ENCODE results near the gene DAB2IP.

The DAB2IP gene

GRCh38 chr9:121627427-121627826, 24.0 kb upstream of the DAB2IP start:
- Histone ChIP-seq H3K79me2 (ENCODE audit: insufficient read depth, low read length) (no peaks in the 10 kb centered on the region), H3K36me3 (ENCODE audit: insufficient read depth, low read length) (no peaks in the 10 kb centered on the region), H4K20me1 (ENCODE audit: insufficient read depth, low read length) (no peaks in the 10 kb centered on the region), H3K27ac (ENCODE audit: low read length) (no peak overlapping the region), H2AFZ (ENCODE audit: low read depth, low read length) (no peak overlapping the region), H3K4me2 (ENCODE audit: insufficient read depth, low read length) (no peak overlapping the region), H3K9ac (ENCODE audit: low read depth, low read length) (no peak overlapping the region), H3K9me3 (ENCODE audit: insufficient read depth, low read length, severe bottlenecking) (no peaks in the 10 kb centered on the region), H3K4me3 (ENCODE audit: low read depth in 1 of 2, low read length in 2 of 2) (no peak overlapping the region), H3K27me3 (ENCODE audit: insufficient read depth, low read length, poor library complexity) (no peaks in the 10 kb centered on the region), H3K4me1 (ENCODE audit: insufficient read depth, low read length) (no peaks in the 10 kb centered on the region)
- DNase-seq: no peak
- no peak for ATAC-seq (ENCODE audit: insufficient read depth, low read depth)
- TF ChIP-seq CTCF (IDR thresholded peaks at IDR 0.05; ENCODE audit: borderline replicate concordance, extremely low read depth, low read length, poor library complexity, severe bottlenecking) (no peak), EZH2 (IDR thresholded peaks at IDR 0.05; ENCODE audit: borderline replicate concordance, low read depth, low read length, severe bottlenecking) (no peak)

GRCh38 chr9:121628401-121628800, 23.0 kb upstream of the DAB2IP start:
- Histone ChIP-seq H3K36me3 (ENCODE audit: insufficient read depth, low read length) (no peaks in the 10 kb centered on the region), H3K9me3 (ENCODE audit: insufficient read depth, low read length, severe bottlenecking) (no peaks in the 10 kb centered on the region), H3K4me1 (ENCODE audit: insufficient read depth, low read length) (no peaks in the 10 kb centered on the region), H4K20me1 (ENCODE audit: insufficient read depth, low read length) (no peaks in the 10 kb centered on the region), H3K27me3 (ENCODE audit: insufficient read depth, low read length, poor library complexity) (no peaks in the 10 kb centered on the region), H2AFZ (ENCODE audit: low read depth, low read length) (no peak overlapping the region), H3K27ac (ENCODE audit: low read length) (no peak overlapping the region), H3K9ac (ENCODE audit: low read depth, low read length) (no peak overlapping the region), H3K4me2 (ENCODE audit: insufficient read depth, low read length) (no peak overlapping the region), H3K4me3 (ENCODE audit: low read depth in 1 of 2, low read length in 2 of 2) (no peak overlapping the region), H3K79me2 (ENCODE audit: insufficient read depth, low read length) (no peaks in the 10 kb centered on the region)
- TF ChIP-seq CTCF (IDR thresholded peaks at IDR 0.05; ENCODE audit: borderline replicate concordance, extremely low read depth, low read length, poor library complexity, severe bottlenecking) (no peak), EZH2 (IDR thresholded peaks at IDR 0.05; ENCODE audit: borderline replicate concordance, low read depth, low read length, severe bottlenecking) (no peak)
- ATAC-seq (ENCODE audit: insufficient read depth, low read depth): no peak
- no peak for DNase-seq

GRCh38 chr9:121631115-121631514, 20.3 kb upstream of the DAB2IP start:
- Histone ChIP-seq H3K4me3 (ENCODE audit: low read depth in 1 of 2, low read length in 2 of 2) (no peak overlapping the region), H3K36me3 (ENCODE audit: insufficient read depth, low read length) (no peaks in the 10 kb centered on the region), H3K4me2 (ENCODE audit: insufficient read depth, low read length) (no peak overlapping the region), H3K27ac (ENCODE audit: low read length) (no peak overlapping the region), H3K79me2 (ENCODE audit: insufficient read depth, low read length) (no peaks in the 10 kb centered on the region), H3K9ac (ENCODE audit: low read depth, low read length) (no peak overlapping the region), H3K27me3 (ENCODE audit: insufficient read depth, low read length, poor library complexity) (no peaks in the 10 kb centered on the region), H4K20me1 (ENCODE audit: insufficient read depth, low read length) (no peaks in the 10 kb centered on the region), H3K4me1 (ENCODE audit: insufficient read depth, low read length) (no peaks in the 10 kb centered on the region), H2AFZ (ENCODE audit: low read depth, low read length) (no peak overlapping the region), H3K9me3 (ENCODE audit: insufficient read depth, low read length, severe bottlenecking) (no peaks in the 10 kb centered on the region)
- no peak for DNase-seq
- no peak for TF ChIP-seq EZH2 (IDR thresholded peaks at IDR 0.05; ENCODE audit: borderline replicate concordance, low read depth, low read length, severe bottlenecking)
- no peak for TF ChIP-seq CTCF (IDR thresholded peaks at IDR 0.05; ENCODE audit: borderline replicate concordance, extremely low read depth, low read length, poor library complexity, severe bottlenecking)
- ATAC-seq (ENCODE audit: insufficient read depth, low read depth): no peak

- no peak overlapping the region for H3K4me3 ChIP-seq (ENCODE audit: low read depth in 1 of 2, low read length in 2 of 2)
- TF ChIP-seq EZH2 (IDR thresholded peaks at IDR 0.05; ENCODE audit: borderline replicate concordance, low read depth, low read length, severe bottlenecking): no peak
- TF ChIP-seq CTCF (IDR thresholded peaks at IDR 0.05; ENCODE audit: borderline replicate concordance, extremely low read depth, low read length, poor library complexity, severe bottlenecking): no peak
- ATAC-seq (ENCODE audit: insufficient read depth, low read depth): no peak
These were observed 19.4 kb upstream of the DAB2IP start for GRCh38 chr9:121631978-121632418.

More at GRCh38 chr9:121631978-121632418, 19.4 kb upstream of the DAB2IP start:
- Histone ChIP-seq H3K4me2 (ENCODE audit: insufficient read depth, low read length) (no peak overlapping the region), H3K36me3 (ENCODE audit: insufficient read depth, low read length) (no peaks in the 10 kb centered on the region), H3K4me1 (ENCODE audit: insufficient read depth, low read length) (no peaks in the 10 kb centered on the region), H2AFZ (ENCODE audit: low read depth, low read length) (no peak overlapping the region), H3K27ac (ENCODE audit: low read length) (no peak overlapping the region), H3K27me3 (ENCODE audit: insufficient read depth, low read length, poor library complexity) (no peaks in the 10 kb centered on the region), H3K9ac (ENCODE audit: low read depth, low read length) (no peak overlapping the region), H3K79me2 (ENCODE audit: insufficient read depth, low read length) (no peaks in the 10 kb centered on the region), H4K20me1 (ENCODE audit: insufficient read depth, low read length) (no peaks in the 10 kb centered on the region), H3K9me3 (ENCODE audit: insufficient read depth, low read length, severe bottlenecking) (no peaks in the 10 kb centered on the region)
- no peak for DNase-seq

All from DND-41 (cell line).